Measurements from ENCODE around the gene CDSN.
"Not testable (repeated sequence)": the region's sequence is repeated elsewhere in the genome, so short reads cannot be mapped to it uniquely, and the experiment has no call there.

Gene CDSN, protein sequence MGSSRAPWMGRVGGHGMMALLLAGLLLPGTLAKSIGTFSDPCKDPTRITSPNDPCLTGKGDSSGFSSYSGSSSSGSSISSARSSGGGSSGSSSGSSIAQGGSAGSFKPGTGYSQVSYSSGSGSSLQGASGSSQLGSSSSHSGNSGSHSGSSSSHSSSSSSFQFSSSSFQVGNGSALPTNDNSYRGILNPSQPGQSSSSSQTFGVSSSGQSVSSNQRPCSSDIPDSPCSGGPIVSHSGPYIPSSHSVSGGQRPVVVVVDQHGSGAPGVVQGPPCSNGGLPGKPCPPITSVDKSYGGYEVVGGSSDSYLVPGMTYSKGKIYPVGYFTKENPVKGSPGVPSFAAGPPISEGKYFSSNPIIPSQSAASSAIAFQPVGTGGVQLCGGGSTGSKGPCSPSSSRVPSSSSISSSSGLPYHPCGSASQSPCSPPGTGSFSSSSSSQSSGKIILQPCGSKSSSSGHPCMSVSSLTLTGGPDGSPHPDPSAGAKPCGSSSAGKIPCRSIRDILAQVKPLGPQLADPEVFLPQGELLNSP

DNA sequence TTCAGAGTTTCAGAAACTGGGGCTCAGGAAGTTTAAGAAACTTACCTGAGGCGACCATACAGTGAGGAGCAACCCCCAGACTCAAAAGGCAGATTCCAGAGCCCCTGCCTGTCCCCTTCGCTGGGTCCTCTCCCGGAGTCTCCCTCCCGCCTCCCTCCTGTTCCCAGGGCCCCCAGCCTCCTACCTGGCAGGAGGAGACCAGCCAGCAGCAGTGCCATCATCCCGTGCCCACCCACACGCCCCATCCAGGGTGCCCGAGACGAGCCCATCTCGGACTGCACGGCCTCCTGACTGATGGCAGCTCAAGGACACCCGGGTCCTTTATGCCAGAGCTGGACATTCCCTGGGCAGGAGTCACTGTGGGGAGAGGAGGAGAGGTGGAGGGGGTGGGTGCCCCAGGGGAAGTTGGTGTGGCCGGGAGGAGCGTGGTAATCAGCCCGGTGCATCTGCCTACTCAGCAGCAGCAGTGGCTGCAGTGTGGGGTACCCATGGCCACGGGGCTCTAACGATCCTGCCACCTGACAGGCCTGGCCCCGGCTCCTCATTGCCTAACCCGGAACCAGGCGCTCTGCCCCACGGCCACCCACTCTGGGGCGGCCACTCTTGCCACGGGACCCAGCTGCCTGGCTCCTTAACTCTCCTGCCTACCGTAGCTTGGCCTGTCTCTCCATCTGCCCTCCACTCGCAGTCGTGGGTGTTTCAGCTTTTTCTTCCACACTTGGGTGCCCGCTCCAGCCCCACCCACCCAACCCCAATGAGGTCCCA, at the start of gene CDSN:
TSS of gene CDSN (minus strand) at position 296 of the 765 bp plus-strand sequence. CDS start at position 269, 27 bp downstream.
- H3K27ac ChIP-seq, result no peak within 1 kb of the TSS
- TF ChIP-seq, protein P1, sequence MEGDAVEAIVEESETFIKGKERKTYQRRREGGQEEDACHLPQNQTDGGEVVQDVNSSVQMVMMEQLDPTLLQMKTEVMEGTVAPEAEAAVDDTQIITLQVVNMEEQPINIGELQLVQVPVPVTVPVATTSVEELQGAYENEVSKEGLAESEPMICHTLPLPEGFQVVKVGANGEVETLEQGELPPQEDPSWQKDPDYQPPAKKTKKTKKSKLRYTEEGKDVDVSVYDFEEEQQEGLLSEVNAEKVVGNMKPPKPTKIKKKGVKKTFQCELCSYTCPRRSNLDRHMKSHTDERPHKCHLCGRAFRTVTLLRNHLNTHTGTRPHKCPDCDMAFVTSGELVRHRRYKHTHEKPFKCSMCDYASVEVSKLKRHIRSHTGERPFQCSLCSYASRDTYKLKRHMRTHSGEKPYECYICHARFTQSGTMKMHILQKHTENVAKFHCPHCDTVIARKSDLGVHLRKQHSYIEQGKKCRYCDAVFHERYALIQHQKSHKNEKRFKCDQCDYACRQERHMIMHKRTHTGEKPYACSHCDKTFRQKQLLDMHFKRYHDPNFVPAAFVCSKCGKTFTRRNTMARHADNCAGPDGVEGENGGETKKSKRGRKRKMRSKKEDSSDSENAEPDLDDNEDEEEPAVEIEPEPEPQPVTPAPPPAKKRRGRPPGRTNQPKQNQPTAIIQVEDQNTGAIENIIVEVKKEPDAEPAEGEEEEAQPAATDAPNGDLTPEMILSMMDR (IDR thresholded peaks at IDR 0.05; ENCODE audit: low read depth, low read length, missing control alignments), result no peak
- in situ Hi-C loops (cut with HindIII; ENCODE audit: low pct_ligation_motif_present, low sequenced_read_pairs), result no loop called here
- no peaks in the 10 kb centered on the region for H3K27me3 ChIP-seq (replicated peaks)
- H3K36me3 ChIP-seq (replicated peaks), result no peaks in the 10 kb centered on the region
- no peak within 1 kb of the TSS for H3K4me3 ChIP-seq (ENCODE audit: low read depth, low read length)
- DNase-seq, result no peak

DNA sequence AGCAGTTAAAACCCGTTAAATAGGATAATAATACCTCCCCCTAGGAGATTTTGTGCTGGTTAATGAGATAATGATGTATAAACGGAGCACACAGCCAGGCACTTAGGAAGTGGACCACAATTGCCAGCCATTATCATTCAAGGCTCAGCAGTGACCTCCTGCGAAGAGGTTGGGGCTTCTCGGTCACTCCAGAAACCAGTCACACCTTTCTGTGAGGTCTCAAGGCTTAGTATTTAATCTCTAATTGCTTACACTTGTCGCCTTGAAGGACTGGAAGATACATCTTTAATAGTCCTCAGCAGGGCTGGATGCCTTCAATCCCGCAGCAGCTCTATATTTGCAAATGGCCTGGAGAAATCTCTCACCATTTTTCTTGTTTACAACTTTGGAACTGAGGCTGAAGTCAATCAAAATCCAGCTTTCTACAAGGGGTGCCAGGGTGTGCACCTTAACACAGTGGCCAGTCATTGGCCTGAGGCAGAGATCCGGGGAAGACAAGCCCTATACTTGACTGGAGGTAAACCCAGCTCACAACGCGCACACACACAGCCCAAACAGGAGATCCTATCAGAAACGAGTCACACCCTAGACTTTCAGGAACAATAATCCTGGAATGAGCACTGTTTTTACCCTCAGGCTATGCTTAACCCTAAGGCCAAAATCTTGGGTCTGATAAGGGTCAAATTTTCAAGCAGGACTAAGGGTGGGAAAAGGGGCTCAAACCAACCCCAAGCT, 49.0 kb upstream of the CDSN start:
- Histone ChIP-seq H3K27ac (no peak overlapping the region), H3K36me3 (replicated peaks) (no peaks in the 10 kb centered on the region), H3K27me3 (replicated peaks) (no peaks in the 10 kb centered on the region), H3K4me3 (ENCODE audit: low read depth, low read length) (no peak overlapping the region)
- no peak for DNase-seq
- TF ChIP-seq, protein P1 (IDR thresholded peaks at IDR 0.05; ENCODE audit: low read depth, low read length, missing control alignments), result no peak
- in situ Hi-C loops (cut with HindIII; ENCODE audit: low pct_ligation_motif_present, low sequenced_read_pairs), result no loop called here

DNA sequence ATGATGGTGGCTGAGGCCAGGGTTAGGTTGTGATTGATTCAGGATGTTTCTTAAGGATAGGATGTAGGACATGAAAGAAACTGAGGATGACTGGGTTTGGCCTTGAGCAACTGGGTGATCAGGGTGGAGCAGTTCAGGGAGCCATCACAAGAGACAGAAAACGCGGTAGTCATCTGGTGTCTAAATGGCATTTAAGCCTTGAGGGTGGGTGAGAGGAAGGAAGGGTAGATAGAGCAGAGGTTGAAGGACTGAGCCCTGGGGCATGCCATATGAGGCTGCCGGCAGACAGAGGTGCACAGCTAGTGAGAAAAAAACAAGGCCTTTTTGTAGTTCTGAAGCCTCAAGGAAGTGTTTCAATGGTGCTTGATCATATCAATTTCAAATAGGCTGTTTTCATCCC, 48.4 kb upstream of the CDSN start:
- Histone ChIP-seq H3K27ac (no peak overlapping the region), H3K4me3 (ENCODE audit: low read depth, low read length) (no peak overlapping the region), H3K36me3 (replicated peaks) (no peaks in the 10 kb centered on the region), H3K27me3 (replicated peaks) (no peaks in the 10 kb centered on the region)
- in situ Hi-C loops (cut with HindIII; ENCODE audit: low pct_ligation_motif_present, low sequenced_read_pairs), result no loop called here
- TF ChIP-seq, protein P1 (IDR thresholded peaks at IDR 0.05; ENCODE audit: low read depth, low read length, missing control alignments), result no peak
- no peak for DNase-seq

DNA sequence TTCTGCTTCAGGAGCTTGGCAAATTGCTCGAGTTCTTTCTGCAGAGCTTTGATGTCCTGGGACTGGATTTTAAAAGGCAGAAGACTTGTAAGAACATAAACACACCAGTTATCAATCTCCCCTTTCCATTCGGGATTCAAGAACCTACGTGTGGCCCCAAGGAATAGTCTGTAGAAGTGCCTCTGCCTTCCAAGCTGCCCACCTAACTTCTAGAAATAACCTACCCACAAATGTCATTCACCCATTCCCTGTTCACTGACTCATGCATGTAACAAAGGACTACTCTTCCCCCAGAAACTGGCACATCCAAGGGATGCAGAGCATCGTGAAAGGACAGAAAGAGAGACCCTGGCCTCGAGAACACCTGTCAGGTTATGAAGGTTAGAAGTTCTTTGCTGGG, 45.7 kb upstream of the CDSN start:
- in situ Hi-C loops (cut with HindIII; ENCODE audit: low pct_ligation_motif_present, low sequenced_read_pairs), result no loop called here
- no peak for DNase-seq
- Histone ChIP-seq H3K36me3 (replicated peaks) (no peaks in the 10 kb centered on the region), H3K4me3 (ENCODE audit: low read depth, low read length) (no peak overlapping the region), H3K27me3 (replicated peaks) (no peaks in the 10 kb centered on the region), H3K27ac (no peak overlapping the region)
- TF ChIP-seq, protein P1 (IDR thresholded peaks at IDR 0.05; ENCODE audit: low read depth, low read length, missing control alignments), result no peak

DNA sequence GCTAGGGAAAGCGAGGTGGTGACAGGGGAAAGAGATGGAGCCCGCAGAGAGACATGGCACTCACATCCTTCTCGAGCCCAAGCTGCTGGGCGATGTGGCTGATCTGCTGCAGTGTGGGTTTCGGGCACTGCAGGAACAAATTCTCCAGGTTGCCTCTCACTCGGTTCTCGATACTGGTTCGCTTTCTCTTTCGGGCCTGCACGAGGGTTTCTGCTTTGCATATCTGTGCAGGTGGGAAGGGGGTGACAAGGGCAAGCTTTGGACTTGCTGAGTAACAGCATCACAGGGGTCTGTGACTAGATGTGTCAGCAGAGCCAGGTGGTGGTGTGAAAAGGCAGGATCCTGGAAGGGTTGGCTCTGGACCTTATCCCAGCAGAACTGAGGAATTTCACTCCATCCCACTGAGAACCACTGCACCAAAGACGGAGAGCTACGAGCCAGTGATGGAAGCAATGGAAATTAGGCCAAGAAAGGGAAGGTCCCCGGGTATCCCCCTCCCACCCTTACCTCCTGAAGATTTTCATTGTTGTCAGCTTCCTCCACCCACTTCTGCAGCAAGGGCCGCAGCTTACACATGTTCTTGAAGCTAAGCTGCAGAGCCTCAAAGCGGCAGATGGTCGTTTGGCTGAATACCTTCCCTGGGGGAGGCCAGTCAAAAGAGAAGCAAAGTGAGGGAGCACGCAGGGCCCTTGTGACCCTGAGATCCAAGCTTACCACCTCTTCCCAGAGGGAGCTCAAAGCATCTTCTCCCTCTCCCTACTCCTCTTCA, 45.0 kb upstream of the CDSN start:
- H3K27ac ChIP-seq; H3K27me3 ChIP-seq (replicated peaks); H3K36me3 ChIP-seq (replicated peaks); DNase-seq; H3K4me3 ChIP-seq (ENCODE audit: low read depth, low read length); in situ Hi-C loops (cut with HindIII; ENCODE audit: low pct_ligation_motif_present, low sequenced_read_pairs): not testable (repeated sequence)

DNA sequence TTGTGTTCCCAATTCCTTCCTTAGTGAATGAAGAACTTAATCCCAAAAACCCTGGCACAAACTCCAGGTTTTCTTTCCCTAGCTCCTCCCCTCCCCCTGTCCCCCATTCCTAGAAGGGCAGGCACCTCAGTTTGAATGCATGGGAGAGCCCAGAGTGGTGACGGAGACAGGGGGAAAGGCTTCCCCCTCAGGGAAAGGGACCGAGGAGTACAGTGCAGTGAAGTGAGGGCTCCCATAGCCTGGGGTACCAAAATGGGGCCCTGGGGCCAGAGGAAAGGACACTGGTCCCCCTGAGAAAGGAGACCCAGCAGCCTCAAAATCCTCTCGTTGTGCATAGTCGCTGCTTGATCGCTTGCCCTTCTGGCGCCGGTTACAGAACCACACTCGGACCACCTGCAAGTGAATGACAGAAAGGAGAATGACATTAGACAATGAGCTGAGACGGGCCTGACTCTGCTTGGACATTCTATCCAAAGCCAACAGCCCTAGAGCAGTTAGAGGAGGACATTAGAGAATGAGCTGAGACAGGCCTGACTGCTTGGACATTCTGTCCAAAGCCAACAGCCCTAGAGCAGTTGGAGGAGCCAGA, 44.3 kb upstream of the CDSN start:
- in situ Hi-C loops (cut with HindIII; ENCODE audit: low pct_ligation_motif_present, low sequenced_read_pairs), result not testable (repeated sequence)

More for the DNA sequence above, 44.3 kb upstream of the CDSN start:
- not testable (repeated sequence) for DNase-seq; H3K27ac ChIP-seq; H3K27me3 ChIP-seq (replicated peaks); H3K36me3 ChIP-seq (replicated peaks); H3K4me3 ChIP-seq (ENCODE audit: low read depth, low read length)
